GM19099 (cell line): ENCODE data around the gene SLC7A10.

Experiments used
- POLR2A ChIP-seq: IDR thresholded peaks from 3 replicates; pipeline ENCODE4 v1.6.1; 2011; ENCODE audit warnings: low read depth; ENCODE audit not compliant: insufficient read length; ENCODE audit errors: extremely low read depth

The SLC7A10 gene

GRCh38 chr19:33261511-33262189, 36.0 kb upstream of the SLC7A10 start:
- no peak for TF ChIP-seq POLR2A

DNA sequence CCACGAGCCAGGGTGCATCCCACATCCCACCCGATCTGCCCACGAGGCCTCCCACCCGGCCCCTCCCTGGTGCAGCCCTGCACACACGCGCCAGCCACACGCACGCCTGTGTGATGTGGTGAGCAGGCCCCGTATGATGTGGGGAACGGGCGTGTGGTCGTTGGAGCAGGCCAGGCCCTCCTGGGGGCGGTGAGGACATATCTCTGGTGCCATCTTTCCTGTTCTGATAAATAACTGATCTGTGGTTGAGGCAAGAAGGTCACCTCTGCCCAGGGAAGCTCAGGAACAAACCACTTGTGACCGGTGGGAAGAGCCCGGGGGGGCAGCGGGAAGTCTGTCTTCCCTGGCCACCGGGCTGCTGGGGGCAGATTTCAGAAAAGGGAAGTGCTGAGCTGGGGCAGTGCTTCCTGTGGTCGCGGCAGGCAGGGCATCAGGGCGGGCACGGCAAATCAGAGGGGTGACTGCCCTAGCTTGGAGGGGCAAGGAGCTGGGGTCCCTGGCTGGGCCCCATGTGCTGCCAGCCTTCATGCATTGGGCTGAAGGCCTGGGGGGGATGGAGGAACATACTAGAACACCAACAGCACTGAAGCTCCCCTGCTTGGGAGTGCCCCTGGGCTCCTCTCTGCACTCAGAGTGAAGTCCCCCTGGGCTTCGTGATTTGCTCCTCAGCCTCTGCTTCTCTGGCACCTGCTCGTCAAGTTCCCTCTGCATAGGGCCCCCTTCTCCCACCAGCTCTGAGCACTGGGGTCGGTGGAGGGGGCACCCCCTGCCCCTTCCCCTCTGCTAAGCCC, 35.2 kb upstream of the SLC7A10 start:
- no peak for TF ChIP-seq POLR2A

- TF ChIP-seq POLR2A, result no peak
These were observed 33.9 kb upstream of the SLC7A10 start for GRCh38 chr19:33259539-33259938.

DNA sequence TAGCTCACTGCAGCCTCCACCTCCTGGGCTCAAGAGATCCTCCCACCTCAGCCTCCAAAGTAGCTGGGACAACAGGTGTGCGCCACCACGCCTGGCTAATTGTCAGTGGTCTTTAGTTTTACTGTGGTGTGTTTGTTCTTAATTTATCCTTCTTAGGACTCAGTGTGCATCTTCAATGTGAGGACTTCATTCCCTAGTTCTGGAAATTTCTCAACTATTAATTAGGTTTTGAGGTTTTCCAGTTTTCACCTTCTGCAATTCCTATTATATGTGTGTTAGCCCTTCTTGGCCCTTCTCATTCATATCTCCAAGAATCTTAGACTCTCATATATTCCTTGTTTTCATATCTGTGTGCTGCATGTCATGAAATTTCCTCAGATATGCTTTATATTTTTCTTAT, 32.2 kb upstream of the SLC7A10 start:
- TF ChIP-seq POLR2A, result no peak

DNA sequence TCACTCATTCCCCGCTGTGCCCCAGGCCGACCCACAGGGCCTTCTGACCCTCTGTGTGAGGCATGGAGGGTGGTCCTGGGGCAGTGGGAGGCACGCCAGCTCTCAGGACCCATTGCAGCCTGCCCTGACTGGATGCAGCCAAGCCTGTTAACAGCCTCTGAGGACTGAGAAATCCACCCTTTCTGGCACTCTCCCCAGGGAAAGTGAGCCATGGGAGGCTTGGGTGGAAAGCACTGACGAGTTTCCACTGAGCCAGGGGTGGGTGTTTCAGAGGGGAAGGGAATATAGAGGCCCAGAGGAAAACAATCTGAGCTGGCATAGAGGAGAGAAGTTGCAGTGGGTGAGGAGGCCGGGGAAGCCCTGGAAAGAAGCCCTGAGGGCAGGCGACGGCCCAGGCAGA, 30.6 kb upstream of the SLC7A10 start:
- TF ChIP-seq POLR2A, result no peak

GRCh38 chr19:33255781-33256180, 30.1 kb upstream of the SLC7A10 start:
- no peak for TF ChIP-seq POLR2A

DNA sequence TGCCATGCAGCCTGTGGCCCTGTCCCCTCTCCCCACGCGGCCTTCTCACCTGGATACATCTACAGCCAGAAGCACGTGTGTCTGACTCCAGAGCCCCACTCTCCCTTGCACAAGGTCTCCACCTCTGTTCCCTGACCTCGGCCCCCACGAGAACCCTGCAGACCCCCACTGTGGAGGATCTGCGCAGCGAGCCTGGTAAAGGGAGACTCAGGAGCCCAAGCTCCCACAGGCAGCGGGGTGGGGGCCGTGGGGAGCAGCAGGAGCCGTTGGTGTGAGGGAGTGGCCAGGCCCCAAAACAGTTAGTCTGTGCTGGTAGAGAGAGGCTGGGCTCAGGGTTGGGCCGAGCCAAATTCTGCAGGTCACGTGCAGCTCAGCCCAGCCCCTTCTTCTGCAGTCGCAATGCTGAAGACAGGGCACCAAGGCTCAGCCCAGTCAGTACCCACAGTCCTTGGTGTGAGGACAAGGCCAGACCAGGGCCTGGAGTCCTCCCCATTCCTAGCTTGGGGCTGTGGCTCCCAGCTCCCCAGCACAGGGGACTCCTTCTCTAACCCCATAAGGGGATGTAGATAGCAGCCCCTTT, 28.7 kb upstream of the SLC7A10 start:
- TF ChIP-seq POLR2A, result no peak

GRCh38 chr19:33252971-33253370, 27.3 kb upstream of the SLC7A10 start:
- TF ChIP-seq POLR2A, result no peak

GRCh38 chr19:33252418-33252962, 26.8 kb upstream of the SLC7A10 start:
- TF ChIP-seq POLR2A, result no peak

DNA sequence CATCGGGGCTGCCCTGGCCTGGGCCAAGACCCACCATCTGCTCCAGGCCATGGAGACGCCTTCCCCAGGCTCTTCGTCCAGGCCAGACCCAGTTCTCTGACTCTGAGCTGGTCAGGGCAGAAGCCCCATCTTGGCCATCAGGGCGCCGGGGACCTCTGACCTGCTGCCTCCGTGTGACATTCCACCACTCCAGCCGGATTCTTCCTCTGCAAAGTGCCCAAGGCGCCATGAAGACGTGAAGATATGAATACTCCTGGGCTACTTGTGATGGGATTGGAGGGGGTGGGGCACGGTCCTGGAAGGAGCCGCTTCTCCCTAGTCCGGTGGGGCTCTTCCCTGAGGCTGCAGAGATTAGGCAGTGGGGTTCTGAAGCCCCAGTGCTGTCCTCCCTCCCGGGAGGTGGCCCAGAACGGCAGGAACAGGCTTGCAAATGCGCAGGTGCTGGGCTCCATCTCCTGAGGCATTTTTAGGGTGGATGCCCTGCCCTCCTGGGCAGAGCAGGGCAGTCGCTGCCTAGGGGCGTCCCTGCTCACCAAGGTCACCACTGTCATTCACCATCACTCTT, 26.0 kb upstream of the SLC7A10 start:
- TF ChIP-seq POLR2A, result no peak

DNA sequence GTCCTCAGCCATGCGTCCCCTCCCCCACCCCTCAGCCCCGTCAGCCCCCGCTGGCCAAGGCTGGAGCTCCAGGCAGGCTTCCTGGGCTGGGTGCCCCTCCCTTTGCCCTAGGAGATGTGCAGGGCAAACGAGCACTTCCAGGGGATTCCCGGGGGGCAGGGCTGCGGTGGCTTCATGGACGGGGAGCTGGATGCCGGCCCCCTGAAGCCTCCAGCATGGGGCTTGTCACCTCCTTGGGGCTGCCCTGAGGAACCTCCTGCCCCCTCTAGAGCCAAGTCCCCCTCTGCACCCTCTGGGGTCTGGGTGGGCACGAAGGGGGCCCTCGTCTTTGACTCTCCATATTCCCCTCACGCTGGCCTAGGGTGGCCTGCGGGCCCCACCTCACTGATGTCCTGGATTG, 25.4 kb upstream of the SLC7A10 start:
- TF ChIP-seq POLR2A, result no peak

DNA sequence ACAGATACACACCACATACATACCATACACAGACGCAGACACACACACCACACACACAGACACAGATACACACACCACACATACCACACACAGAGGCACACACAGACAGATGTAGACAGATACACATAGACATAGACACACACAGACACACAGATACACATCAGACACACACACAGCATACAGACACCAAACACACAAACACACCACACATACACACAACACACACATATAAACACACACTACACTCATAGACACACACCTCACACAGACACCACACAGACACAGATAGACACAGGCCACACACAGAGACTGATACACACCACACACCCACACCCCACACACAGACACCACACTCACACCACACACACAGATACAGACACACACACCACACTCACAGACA, 24.9 kb upstream of the SLC7A10 start:
- no peak for TF ChIP-seq POLR2A

DNA sequence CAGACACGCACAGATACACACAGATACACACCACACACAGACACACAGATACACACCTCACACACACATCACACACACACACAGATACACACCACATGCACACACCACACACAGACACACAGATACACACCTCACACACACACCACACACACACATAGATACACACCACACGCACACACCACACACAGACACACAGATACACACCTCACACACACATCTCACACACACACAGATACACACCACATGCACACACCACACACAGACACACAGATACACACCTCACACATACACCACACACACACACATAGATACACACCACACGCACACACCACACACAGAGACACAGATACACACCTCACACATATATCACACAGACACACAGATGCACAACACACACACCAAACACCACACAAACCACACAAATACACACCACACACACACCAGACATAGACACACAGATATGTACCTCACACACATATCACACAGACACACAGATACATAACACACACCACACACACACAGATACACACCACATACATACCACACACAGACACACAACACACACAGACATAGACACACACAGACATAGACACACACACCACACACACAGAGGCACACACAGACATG, 24.2 kb upstream of the SLC7A10 start:
- TF ChIP-seq POLR2A, result no peak

DNA sequence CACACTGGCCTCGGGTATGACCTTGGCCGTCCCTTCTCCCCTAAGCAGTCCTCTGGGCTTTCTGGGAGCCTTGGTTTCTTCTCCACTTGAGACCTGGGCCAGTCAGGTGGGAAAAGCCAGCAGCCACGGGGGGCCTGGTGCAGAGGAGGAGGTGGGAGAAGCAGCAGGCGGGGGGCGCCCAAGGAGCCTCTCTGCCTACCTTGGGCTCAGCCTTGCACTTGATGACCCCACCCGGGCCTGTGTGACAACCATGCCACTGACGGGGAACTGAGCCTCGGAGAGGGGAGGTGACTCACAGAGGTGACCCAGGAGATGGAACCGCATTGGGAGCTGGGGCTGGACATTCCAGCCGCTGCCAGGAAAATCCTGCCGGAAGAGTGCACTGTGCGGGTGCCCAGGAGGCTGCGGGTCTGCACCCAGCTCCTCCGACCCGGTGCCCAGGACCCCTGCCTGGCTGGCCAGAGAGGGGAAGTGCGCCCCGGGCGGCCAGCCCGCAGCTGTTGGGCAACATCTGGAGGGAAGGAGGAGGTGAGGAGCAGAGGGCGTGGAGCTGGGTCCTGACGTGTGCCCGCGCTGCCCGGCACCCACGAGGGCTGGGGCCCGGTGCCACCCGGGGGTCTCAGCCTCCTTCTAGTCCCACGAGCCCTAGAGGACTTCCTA, 23.4 kb upstream of the SLC7A10 start:
- TF ChIP-seq POLR2A, result no peak
